HG02852 (cell line): Measurements from ENCODE around the gene JAK1.
"Not testable (repeated sequence)": the region's sequence is repeated elsewhere in the genome, so short reads cannot be mapped to it uniquely, and the experiment has no call there.

Experiments used
- ATAC-seq: cut with Tn5 transposase; IDR thresholded peaks from one replicate; pipeline ENCODE4 v1.9.1; 2021; ENCODE audit warnings: mild to moderate bottlenecking, moderate library complexity; ENCODE audit not compliant: unreplicated experiment

Gene JAK1

GRCh38 chr1:64966158-64966971 is at the start of gene JAK1:
TSS of gene JAK1 (minus strand) at chr1:64966549. CDS start at chr1:64886264, 80,285 bp downstream.
- peak; percentile 77 for ATAC-seq

GRCh38 chr1:65014321-65014720 is 48.0 kb upstream of the JAK1 start:
- ATAC-seq: no peak

GRCh38 chr1:65011983-65012382 is 45.6 kb upstream of the JAK1 start:
- no peak for ATAC-seq

- no peak for ATAC-seq
Measured at GRCh38 chr1:65009724-65010420, 43.5 kb upstream of the JAK1 start.

GRCh38 chr1:65009176-65009575 is 42.8 kb upstream of the JAK1 start:
- ATAC-seq: no peak

- ATAC-seq: no peak
Measured at GRCh38 chr1:65006806-65007205, 40.5 kb upstream of the JAK1 start.

GRCh38 chr1:65003316-65003664 is 36.9 kb upstream of the JAK1 start:
- ATAC-seq: no peak

- ATAC-seq: peak; percentile 77
Measured at GRCh38 chr1:65002508-65003315, 36.4 kb upstream of the JAK1 start.

- ATAC-seq: no peak
Measured at GRCh38 chr1:65002156-65002507, 35.8 kb upstream of the JAK1 start.

- ATAC-seq: peak; percentile 45
Measured at GRCh38 chr1:65001231-65001792, 35.0 kb upstream of the JAK1 start.

- ATAC-seq: not testable (repeated sequence)
Measured at GRCh38 chr1:64998425-64998948, 32.1 kb upstream of the JAK1 start.

- ATAC-seq: no peak
Measured at GRCh38 chr1:64996541-64997257, 30.4 kb upstream of the JAK1 start.

- no peak for ATAC-seq
Measured at GRCh38 chr1:64995316-64995715, 29.0 kb upstream of the JAK1 start.

GRCh38 chr1:64986903-64987871 is 20.8 kb upstream of the JAK1 start:
- peak; percentile 98 for ATAC-seq

- no peak for ATAC-seq
Measured at GRCh38 chr1:64984737-64985136, 18.4 kb upstream of the JAK1 start.

GRCh38 chr1:64984106-64984505 is 17.8 kb upstream of the JAK1 start:
- no peak for ATAC-seq

- no peak for ATAC-seq
Measured at GRCh38 chr1:64983110-64983509, 16.8 kb upstream of the JAK1 start.

- no peak for ATAC-seq
Measured at GRCh38 chr1:64981601-64982533, 15.5 kb upstream of the JAK1 start.
